ENCODE measurements around the gene CACNA1H.
"Not testable (repeated sequence)": the region's sequence is repeated elsewhere in the genome, so short reads cannot be mapped to it uniquely, and the experiment has no call there.

CACNA1H gene

DNA sequence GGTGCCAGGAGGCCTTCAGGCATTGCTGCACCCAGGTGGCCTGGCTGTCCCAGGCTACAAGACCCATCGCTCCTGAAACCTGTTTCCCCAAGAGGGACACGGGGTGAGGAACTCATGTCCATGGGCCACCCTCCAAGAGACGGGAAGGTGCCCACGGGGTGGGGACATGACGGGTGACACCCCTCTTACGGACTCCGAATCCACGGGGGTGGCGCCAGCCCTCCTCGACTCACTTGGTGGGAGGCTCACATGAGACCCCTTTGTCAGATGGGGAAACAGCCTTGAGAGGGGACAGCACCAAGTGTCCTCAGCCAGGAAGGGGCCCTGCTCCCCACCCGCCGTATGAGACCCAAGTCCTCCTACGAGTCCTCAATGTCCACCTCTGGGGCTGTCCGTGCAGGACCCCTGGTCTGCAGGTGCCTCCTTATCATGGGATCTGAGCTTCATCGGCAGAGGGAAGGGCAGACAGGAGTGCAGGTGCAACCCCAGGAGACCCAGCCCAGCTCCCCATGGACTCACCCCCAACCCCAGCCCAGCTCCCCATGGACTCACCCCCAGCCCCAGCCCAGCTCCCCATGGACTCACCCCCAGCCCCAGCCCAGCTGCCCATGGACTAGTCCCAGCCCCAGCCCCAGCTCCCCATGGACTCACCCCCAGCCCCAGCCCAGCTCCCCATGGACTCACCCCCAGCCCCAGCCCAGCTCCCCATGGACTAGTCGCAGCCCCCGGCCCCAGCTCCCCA lies 77.7 kb downstream of the CACNA1H start:
- DNase-seq = not testable (repeated sequence)

DNA sequence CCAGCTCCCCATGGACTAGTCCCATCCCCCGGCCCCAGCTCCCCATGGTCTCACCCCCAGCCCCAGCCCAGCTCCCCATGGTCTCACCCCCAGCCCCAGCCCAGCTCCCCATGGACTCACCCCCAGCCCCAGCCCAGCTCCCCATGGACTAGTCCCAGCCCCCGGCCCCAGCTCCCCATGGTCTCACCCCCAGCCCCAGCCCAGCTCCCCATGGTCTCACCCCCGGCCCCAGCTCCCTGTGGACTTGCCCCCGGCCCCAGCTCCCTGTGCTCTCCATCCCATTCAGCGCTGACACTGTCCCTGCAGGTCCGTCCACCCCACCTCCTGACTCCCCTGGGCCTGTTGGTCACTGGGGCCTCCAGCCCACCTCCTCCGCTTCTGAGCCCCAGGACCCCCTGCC lies 78.4 kb downstream of the CACNA1H start:
- not testable (repeated sequence) for DNase-seq

DNA sequence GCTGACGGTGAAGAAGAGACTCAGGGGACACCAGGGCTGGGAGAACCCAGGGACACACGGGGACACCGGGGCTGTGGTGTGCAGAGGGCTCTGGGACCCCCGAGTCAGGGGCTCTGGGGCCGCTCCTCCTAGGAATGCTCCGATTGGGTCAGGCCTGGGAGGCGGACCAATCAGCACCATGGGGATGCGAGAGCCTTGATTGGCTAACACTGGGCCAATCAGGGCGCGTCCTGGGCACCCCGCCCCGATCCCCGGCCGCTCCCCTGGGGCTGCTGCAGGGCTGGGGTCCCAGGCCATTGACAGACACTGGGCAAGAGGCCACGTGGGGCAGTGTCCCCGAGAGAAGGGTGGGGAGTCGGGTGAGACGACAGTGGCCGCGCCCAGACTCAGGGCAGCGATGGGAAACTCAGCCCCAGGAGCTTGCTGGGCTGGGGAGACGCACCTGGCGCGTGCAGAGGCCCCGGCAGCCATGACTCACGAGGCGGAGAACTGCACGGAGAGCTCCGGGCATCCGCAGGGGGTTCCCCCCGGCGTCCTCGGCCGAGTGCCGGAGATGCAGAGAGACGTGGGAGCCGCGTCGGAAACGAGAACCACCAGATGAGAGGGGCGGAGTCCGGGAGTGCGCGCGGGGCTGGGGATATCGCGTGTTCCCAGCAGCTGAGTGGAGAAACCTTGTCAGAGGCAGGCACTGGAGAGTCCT lies 79.3 kb downstream of the CACNA1H start:
- DNase-seq = not testable (repeated sequence)

DNA sequence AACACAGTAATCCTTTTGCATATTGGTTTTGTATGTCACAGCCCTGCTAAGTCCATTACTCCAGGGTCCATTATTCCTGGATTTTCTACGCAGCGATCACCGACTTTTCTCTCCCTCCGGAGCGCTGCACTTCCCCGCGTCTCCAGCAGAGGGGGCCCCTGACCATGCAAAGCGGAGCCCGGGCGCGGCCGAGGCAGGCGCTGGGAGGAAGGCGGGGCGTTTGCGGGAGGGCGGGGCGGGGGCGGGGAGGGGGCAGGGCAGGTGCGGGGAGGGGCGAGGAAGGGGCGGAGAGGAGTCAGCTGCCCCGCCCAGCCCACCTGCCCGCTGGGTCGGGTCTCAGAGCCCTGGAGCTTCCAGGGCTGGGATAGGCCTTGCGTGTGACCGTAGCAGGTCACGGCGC lies 83.8 kb downstream of the CACNA1H start:
- not testable (repeated sequence) for DNase-seq

DNA sequence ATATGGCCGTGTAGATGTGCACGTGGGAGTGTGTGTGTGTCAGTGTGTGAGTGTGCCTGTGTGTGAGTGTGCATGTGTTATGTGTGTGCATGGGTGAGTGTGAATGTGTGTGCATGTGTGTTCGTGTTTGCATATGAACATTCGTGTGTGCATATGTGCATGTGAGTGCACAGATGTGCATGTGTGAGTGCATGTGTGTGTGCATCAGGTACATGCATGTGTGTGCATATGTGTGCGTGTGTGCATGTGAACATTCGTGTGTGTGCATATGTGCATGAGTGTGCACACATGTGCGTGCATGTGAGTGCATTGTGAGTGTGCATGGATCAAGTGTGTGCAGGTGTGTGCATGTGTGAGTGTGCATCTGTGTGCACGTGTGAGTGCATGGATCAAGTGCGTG lies 85.1 kb downstream of the CACNA1H start:
- no peak for DNase-seq

DNA sequence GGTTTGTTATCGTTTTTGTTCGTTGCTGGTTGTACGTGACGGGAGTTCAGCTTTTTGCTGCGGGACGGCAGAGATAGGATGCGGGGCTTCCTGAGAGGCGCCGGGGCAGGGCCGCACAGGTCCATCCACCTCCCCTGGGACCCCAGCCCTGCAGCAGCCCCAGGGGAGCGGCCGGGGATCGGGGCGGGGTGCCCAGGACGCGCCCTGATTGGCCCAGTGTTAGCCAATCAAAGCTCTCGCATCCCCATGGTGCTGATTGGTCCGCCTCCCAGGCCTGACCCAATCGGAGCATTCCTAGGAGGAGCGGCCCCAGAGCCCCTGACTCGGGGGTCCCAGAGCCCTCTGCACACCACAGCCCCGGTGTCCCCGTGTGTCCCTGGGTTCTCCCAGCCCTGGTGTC lies 86.0 kb downstream of the CACNA1H start:
- DNase-seq = not testable (repeated sequence)

DNA sequence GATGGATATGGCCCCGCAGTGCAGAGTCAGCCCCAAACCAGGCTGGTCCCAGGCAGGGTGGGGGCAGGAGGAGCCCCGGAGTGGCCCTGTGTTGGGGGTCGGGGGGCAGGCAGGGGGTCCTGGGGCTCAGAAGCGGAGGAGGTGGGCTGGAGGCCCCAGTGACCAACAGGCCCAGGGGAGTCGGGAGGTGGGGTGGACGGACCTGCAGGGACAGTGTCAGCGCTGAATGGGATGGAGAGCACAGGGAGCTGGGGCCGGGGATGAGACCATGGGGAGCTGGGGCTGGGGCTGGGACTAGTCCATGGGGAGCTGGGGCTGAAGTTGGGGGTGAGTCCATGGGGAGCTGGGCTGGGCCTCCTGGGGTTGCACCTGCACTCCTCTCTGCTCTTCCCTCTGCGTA lies 86.7 kb downstream of the CACNA1H start:
- not testable (repeated sequence) for DNase-seq

DNA sequence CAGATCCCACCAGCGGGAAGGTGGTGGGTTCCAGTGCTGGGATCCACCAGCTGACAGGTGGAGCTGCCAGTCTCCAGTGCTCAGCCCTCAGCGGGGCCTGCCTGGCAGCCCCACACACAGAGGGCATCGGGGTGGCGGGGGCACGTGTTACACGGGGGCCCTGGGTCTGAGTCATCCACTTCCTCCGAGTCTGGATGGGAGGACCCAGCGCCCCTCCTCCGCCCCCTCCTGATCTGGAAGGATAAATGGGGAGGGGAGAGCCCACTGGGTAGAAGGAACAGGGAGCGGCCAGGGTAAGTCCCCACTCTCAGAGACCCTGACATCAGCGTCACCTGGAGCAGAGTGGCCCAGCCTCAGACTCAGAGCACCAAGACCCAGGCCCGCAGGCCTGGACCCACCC lies 87.5 kb downstream of the CACNA1H start, which contains the start of gene TPSAB1:
TSS of gene TPSAB1 (plus strand) at position 270 of the 400 bp plus-strand sequence. CDS start 234 bp downstream, outside the sequence.
- DNase-seq = not testable (repeated sequence)

DNA sequence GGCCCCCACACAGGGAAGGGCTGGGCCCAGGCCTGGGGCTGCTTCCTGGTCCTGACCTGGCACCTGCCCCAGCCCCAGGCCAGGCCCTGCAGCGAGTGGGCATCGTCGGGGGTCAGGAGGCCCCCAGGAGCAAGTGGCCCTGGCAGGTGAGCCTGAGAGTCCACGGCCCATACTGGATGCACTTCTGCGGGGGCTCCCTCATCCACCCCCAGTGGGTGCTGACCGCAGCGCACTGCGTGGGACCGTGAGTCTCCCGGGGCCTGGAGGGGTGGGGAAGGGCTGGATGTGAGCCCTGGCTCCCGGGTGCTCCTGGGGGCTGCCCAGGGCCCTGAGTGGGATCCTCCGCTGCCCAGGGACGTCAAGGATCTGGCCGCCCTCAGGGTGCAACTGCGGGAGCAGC lies 88.2 kb downstream of the CACNA1H start:
- not testable (repeated sequence) for DNase-seq

DNA sequence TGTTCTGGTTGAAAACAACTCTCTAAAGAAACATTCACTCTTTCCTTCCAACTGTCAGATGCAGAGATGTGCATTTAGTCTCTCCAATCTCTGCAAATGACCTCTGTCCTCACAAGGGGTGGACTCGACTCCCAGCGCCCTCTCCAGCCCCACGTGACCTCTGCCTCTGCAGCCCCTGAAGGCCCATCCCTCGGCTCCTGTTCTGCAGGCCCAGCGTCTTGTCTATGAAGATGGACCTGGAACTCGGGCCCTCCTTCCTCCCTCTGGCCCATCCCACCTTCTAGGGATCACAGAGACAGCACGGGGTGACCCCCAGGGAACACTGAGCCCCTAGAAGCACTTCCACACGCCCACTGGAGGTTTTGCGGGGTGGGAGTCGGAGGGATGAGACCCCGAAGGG lies 90.5 kb downstream of the CACNA1H start:
- DNase-seq = not testable (repeated sequence)

DNA sequence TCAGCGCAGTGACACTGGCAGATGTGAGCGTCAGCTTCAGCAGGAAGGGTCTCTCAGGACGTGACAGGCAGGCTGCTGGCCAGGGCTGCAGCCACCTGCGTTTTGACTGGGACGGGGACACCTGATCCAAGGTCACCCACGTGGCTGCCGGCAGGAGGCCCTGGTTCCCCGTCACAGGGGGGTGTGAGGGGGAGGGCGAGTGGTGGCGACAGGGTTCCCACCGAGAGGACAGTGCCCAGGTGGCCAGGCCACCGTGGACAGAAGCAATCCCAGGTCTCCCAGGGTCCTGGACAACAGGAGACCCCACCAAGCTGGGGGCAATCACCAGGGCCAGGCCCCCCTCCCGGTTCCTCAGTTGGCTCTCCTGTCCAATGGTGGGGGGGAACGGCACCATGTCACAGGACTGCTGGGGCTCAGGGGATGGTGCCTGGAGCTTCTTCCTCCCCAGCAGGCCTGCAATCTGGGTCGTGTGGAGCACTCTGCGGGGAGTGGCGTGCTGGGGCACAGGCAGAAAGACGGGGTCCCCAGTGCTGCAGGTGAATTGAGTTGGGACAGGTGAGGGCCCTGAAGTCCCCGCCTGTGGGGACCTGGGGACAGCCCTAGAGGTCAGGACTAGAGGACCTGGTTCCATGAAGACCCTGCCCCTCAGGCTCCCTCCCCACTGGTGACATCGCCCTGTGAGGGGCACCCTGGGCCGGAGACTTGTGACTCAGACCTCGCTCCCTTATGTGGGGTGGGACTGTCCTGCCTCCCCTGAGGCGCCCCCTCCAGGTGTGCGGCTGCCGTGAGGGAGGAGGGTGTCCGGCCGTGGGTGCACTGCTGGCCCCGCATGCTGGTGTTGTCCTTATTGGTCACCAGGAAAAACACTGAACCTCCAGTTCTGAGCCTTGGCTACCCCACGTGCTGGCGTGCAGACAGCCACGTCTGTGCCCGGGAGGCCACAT lies 91.3 kb downstream of the CACNA1H start:
- not testable (repeated sequence) for DNase-seq

DNA sequence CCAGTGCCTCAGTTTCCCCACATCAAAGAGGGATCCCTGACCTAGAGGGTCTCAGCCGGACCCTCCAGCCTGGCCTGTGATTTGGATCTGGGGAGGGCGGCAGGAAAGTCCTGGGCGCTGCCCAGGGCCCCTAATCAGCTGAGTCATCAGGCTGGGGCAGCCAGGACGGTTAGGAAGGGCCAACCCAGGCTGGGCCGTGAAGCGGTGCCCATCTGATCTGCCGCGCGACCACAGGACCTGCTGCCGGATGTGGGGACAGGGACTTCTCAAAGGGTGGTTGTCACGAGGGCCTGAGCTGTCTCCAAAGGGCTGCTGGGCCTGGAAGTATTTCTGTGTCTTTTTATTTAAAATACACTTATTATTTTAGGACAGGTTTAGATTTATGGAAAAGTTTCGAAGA lies 92.0 kb downstream of the CACNA1H start:
- no peak for DNase-seq

DNA sequence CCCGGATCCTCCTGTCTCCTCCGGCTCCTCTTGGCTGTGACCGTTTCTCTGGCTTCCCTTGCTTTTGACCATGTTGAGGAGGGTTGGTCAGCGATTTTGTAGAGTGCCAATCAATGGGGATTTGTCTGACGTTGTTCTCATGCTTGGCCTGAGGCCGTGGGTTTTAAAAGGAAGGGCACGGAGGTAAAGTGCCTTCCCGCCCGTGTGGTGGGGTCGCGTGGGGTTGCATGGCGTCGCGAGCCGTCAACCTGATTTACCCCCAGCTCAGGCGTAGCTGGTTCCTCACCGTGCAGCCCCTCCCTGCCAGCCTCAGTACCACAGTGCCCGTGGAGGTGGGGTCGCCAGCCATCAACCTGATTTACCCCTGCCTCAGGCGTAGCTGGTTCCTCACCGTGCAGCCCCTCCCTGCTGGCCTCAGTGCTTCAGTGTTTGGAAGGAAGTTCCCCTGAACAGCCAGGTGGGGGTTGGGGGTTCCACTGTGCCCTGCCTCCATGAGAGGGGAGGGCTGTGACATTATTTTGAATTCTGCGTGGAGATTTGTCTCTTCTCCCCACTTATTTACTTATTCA lies 92.6 kb downstream of the CACNA1H start:
- DNase-seq = no peak

DNA sequence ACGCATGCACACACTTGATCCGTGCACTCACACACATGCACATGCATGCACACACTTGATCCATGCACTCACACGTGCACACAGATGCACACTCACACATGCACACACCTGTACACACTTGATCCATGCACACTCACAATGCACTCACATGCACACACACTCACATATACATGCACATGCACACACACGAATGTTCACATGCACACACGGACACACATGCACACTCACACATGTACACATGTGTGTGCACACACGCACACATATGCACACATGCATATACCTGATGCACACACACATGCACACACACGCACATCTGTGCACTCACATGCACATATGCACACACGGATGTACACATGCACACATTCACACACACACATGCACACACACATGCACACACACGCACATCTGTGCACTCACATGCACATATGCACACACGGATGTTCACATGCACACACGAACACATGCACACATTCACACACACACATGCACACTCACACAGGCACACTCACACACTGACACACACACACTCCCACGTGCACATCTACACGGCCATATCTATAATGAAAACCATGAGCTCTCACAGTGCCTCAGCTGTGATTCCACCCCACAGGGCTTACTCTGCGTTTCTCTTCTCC lies 95.1 kb downstream of the CACNA1H start:
- not testable (repeated sequence) for DNase-seq

DNA sequence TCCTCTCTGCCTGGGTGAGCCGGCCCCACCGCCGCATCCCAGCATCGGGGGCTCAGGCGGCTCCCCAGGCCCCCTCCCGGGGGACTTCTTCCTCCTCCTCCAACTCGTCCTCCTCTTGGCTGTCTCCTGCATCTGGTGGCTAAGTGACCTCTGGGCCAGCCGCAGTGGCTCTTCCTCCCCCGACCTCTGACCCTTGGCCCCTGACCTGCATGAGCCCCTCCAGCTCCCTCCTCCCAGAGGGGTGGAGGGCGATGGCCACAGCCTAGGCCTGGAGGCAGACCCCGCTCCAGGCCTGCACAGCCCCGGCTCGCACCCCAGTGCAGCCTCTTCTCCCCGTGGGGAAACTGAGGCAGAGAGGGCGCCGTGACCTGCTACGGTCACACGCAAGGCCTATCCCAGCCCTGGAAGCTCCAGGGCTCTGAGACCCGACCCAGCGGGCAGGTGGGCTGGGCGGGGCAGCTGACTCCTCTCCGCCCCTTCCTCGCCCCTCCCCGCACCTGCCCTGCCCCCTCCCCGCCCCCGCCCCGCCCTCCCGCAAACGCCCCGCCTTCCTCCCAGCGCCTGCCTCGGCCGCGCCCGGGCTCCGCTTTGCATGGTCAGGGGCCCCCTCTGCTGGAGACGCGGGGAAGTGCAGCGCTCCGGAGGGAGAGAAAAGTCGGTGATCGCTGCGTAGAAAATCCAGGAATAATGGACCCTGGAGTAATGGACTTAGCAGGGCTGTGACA lies 96.3 kb downstream of the CACNA1H start:
- not testable (repeated sequence) for DNase-seq

DNA sequence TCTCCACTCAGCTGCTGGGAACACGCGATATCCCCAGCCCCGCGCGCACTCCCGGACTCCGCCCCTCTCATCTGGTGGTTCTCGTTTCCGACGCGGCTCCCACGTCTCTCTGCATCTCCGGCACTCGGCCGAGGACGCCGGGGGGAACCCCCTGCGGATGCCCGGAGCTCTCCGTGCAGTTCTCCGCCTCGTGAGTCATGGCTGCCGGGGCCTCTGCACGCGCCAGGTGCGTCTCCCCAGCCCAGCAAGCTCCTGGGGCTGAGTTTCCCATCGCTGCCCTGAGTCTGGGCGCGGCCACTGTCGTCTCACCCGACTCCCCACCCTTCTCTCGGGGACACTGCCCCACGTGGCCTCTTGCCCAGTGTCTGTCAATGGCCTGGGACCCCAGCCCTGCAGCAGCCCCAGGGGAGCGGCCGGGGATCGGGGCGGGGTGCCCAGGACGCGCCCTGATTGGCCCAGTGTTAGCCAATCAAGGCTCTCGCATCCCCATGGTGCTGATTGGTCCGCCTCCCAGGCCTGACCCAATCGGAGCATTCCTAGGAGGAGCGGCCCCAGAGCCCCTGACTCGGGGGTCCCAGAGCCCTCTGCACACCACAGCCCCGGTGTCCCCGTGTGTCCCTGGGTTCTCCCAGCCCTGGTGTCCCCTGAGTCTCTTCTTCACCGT lies 100.9 kb downstream of the CACNA1H start:
- DNase-seq = not testable (repeated sequence)

DNA sequence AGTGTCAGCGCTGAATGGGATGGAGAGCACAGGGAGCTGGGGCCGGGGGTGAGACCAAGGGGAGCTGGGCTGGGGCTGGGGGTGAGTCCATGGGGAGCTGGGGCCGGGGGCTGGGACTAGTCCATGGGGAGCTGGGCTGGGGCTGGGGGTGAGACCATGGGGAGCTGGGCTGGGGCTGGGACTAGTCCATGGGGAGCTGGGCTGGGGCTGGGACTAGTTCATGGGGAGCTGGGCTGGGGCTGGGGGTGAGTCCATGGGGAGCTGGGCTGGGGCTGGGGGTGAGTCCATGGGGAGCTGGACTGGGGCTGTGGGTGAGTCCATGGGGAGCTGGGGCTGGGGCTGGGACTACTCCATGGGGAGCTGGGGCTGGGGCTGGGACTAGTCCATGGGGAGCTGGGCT lies 101.9 kb downstream of the CACNA1H start:
- not testable (repeated sequence) for DNase-seq

DNA sequence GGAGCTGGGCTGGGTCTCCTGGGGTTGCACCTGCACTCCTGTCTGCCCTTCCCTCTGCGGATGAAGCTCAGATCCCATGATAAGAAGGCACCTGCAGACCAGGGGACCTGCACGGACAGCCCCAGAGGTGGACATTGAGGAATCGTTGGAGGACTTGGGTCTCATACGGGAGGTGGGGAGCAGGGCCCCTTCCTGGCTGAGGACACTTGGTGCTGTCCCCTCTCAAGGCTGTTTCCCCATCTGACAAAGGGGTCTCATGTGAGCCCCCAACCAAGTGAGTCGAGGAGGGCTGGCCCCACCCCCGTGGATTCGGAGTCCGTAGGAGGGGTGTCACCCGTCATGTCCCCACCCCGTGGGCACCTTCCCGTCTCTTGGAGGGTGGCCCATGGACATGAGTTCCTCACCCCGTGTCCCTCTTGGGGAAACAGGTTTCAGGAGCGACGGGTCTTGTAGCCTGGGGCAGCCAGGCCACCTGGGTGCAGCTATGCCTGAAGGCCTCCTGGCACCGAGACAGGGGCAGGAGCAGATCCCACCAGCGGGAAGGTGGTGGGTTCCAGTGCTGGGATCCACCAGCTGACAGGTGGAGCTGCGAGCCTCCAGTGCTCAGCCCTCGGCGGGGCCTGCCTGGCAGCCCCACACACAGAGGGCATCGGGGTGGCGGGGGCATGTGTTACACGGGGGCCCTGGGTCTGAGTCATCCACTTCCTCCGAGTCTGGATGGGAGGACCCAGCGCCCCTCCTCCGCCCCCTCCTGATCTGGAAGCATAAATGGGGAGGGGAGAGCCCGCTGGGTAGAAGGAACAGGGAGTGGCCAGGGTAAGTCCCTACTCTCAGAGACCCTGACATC lies 102.6 kb downstream of the CACNA1H start, which contains the start of gene TPSD1:
TSS of gene TPSD1 (plus strand) at position 794 of the 847 bp plus-strand sequence. CDS start 212 bp downstream, outside the sequence.
- not testable (repeated sequence) for DNase-seq

DNA sequence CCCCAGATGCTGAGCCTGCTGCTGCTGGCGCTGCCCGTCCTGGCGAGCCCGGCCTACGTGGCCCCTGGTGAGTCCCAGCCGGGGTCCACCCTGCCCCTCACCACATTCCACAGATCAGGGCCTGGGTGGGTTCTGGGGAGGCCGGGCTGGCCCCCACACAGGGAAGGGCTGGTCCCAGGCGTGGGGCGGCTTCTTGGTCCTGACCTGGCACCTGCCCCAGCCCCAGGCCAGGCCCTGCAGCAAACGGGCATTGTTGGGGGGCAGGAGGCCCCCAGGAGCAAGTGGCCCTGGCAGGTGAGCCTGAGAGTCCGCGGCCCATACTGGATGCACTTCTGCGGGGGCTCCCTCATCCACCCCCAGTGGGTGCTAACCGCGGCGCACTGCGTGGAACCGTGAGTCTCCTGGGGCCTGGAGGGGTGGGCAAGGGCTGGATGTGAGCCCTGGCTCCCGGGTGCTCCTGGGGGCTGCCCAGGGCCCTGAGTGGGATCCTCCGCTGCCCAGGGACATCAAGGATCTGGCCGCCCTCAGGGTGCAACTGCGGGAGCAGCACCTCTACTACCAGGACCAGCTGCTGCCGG lies 103.5 kb downstream of the CACNA1H start:
- DNase-seq = not testable (repeated sequence)
